ENCODE data around the gene REXO1. TPM values are rescaled to one million over a fixed set of nuclear protein-coding genes. Genes with fewer than 3 reads are reported as not detected.

Gene REXO1
- total RNA-seq, 2 donors from 2014 or later: 41.4 to 46.5 TPM

- Mint-ChIP-seq H3K4me1 (ENCODE audit: low read depth) (peaks cover 6% of the 10 kb centered on the region), H3K36me3 (ENCODE audit: insufficient read depth in 2 of 2) (no peaks in the 10 kb centered on the region), H3K4me3 (no peak overlapping the region), H3K9me3 (no peaks in the 10 kb centered on the region), H3K27ac (no peak overlapping the region), H3K27me3 (ENCODE audit: low read depth) (peaks cover 67% of the 10 kb centered on the region)
- DNase-seq (no peak), ATAC-seq (replicated peaks in 1 of 2) (no peak)
Observed at GRCh38 chr19:1779574-1779973, 68.7 kb downstream of the REXO1 start.

GRCh38 chr19:1777149-1777548 lies 71.1 kb downstream of the REXO1 start:
- ATAC-seq (replicated peaks in 1 of 2) (no peak), DNase-seq (no peak)
- H3K36me3 Mint-ChIP-seq (ENCODE audit: insufficient read depth in 2 of 2): peaks cover 4 to 6% of the 10 kb centered on the region in 2 donors
- peak overlapping the region; percentile 20 for H3K27ac Mint-ChIP-seq
- peaks cover 6% of the 10 kb centered on the region for H3K4me1 Mint-ChIP-seq (ENCODE audit: low read depth)
- H3K4me3 Mint-ChIP-seq: no peak overlapping the region
- H3K27me3 Mint-ChIP-seq (ENCODE audit: low read depth): peaks cover 75% of the 10 kb centered on the region
- no peaks in the 10 kb centered on the region for H3K9me3 Mint-ChIP-seq

- Mint-ChIP-seq H3K27me3 (ENCODE audit: low read depth) (peaks cover 75% of the 10 kb centered on the region), H3K27ac (no peak overlapping the region), H3K4me3 (no peak overlapping the region), H3K9me3 (no peaks in the 10 kb centered on the region), H3K4me1 (ENCODE audit: low read depth) (peaks cover 6% of the 10 kb centered on the region), H3K36me3 (ENCODE audit: insufficient read depth in 2 of 2) (peaks cover 4 to 6% of the 10 kb centered on the region in 2 donors)
- DNase-seq: no peak
- no peak for ATAC-seq (replicated peaks in 1 of 2)
Observed at GRCh38 chr19:1776606-1777147, 71.6 kb downstream of the REXO1 start.

- Mint-ChIP-seq H3K4me1 (ENCODE audit: low read depth) (peaks cover 6% of the 10 kb centered on the region), H3K27ac (no peak overlapping the region), H3K27me3 (ENCODE audit: low read depth) (peaks cover 76% of the 10 kb centered on the region), H3K9me3 (peaks cover 2 to 4% of the 10 kb centered on the region in 2 donors), H3K4me3 (no peak overlapping the region), H3K36me3 (ENCODE audit: insufficient read depth in 2 of 2) (peaks cover 7 to 9% of the 10 kb centered on the region in 2 donors)
- ATAC-seq (replicated peaks in 1 of 2) (no peak), DNase-seq (no peak)
Observed at GRCh38 chr19:1775951-1776605, 72.2 kb downstream of the REXO1 start.

GRCh38 chr19:1774989-1775772 lies 73.1 kb downstream of the REXO1 start:
- peaks cover 6% of the 10 kb centered on the region for H3K4me1 Mint-ChIP-seq (ENCODE audit: low read depth)
- no peak for ATAC-seq (replicated peaks in 1 of 2)
- H3K27me3 Mint-ChIP-seq (ENCODE audit: low read depth): peaks cover 76% of the 10 kb centered on the region
- H3K4me3 Mint-ChIP-seq: no peak overlapping the region
- H3K36me3 Mint-ChIP-seq (ENCODE audit: insufficient read depth in 2 of 2): peaks cover 10 to 14% of the 10 kb centered on the region in 2 donors
- peak in 1 of 2 donors; percentile 26 for DNase-seq
- H3K9me3 Mint-ChIP-seq: peaks cover 7 to 11% of the 10 kb centered on the region in 2 donors
- no peak overlapping the region for H3K27ac Mint-ChIP-seq

GRCh38 chr19:1773184-1773583 lies 75.1 kb downstream of the REXO1 start:
- Mint-ChIP-seq H3K9me3 (peaks cover 7 to 11% of the 10 kb centered on the region in 2 donors), H3K4me3 (no peak overlapping the region), H3K36me3 (ENCODE audit: insufficient read depth in 2 of 2) (peaks cover 10 to 14% of the 10 kb centered on the region in 2 donors), H3K27ac (no peak overlapping the region), H3K4me1 (ENCODE audit: low read depth) (no peaks in the 10 kb centered on the region), H3K27me3 (ENCODE audit: low read depth) (peaks cover 76% of the 10 kb centered on the region)
- DNase-seq: no peak
- no peak for ATAC-seq (replicated peaks in 1 of 2)

GRCh38 chr19:1770866-1771576 lies 77.3 kb downstream of the REXO1 start:
- H3K4me3 Mint-ChIP-seq: no peak overlapping the region
- H3K4me1 Mint-ChIP-seq (ENCODE audit: low read depth): no peaks in the 10 kb centered on the region
- no peak for ATAC-seq (replicated peaks in 1 of 2)
- peaks cover 10 to 14% of the 10 kb centered on the region in 2 donors for H3K36me3 Mint-ChIP-seq (ENCODE audit: insufficient read depth in 2 of 2)
- DNase-seq: no peak
- H3K9me3 Mint-ChIP-seq: peaks cover 7 to 11% of the 10 kb centered on the region in 2 donors
- peaks cover 66% of the 10 kb centered on the region for H3K27me3 Mint-ChIP-seq (ENCODE audit: low read depth)
- H3K27ac Mint-ChIP-seq: no peak overlapping the region

GRCh38 chr19:1769645-1769985 lies 78.7 kb downstream of the REXO1 start:
- peaks cover 10 to 14% of the 10 kb centered on the region in 2 donors for H3K36me3 Mint-ChIP-seq (ENCODE audit: insufficient read depth in 2 of 2)
- no peak for DNase-seq
- H3K27me3 Mint-ChIP-seq (ENCODE audit: low read depth): peaks cover 78% of the 10 kb centered on the region
- no peak overlapping the region for H3K27ac Mint-ChIP-seq
- H3K4me3 Mint-ChIP-seq: no peak overlapping the region
- H3K9me3 Mint-ChIP-seq: peaks cover 7 to 11% of the 10 kb centered on the region in 2 donors
- H3K4me1 Mint-ChIP-seq (ENCODE audit: low read depth): no peaks in the 10 kb centered on the region
- ATAC-seq (replicated peaks in 1 of 2): no peak

GRCh38 chr19:1768918-1769644 lies 79.2 kb downstream of the REXO1 start:
- no peak overlapping the region for H3K4me3 Mint-ChIP-seq
- no peak overlapping the region for H3K27ac Mint-ChIP-seq
- H3K36me3 Mint-ChIP-seq (ENCODE audit: insufficient read depth in 2 of 2): peaks cover 9 to 12% of the 10 kb centered on the region in 2 donors
- DNase-seq (no peak), ATAC-seq (replicated peaks in 1 of 2) (no peak)
- peaks cover 7 to 11% of the 10 kb centered on the region in 2 donors for H3K9me3 Mint-ChIP-seq
- H3K27me3 Mint-ChIP-seq (ENCODE audit: low read depth): peaks cover 78% of the 10 kb centered on the region
- no peaks in the 10 kb centered on the region for H3K4me1 Mint-ChIP-seq (ENCODE audit: low read depth)

GRCh38 chr19:1768248-1768647 lies 80.0 kb downstream of the REXO1 start:
- H3K9me3 Mint-ChIP-seq: peaks cover 7 to 11% of the 10 kb centered on the region in 2 donors
- no peak for DNase-seq
- no peak overlapping the region for H3K27ac Mint-ChIP-seq
- no peak for ATAC-seq (replicated peaks in 1 of 2)
- H3K4me3 Mint-ChIP-seq: no peak overlapping the region
- H3K27me3 Mint-ChIP-seq (ENCODE audit: low read depth): peaks cover 81% of the 10 kb centered on the region
- H3K36me3 Mint-ChIP-seq (ENCODE audit: insufficient read depth in 2 of 2): peaks cover 9 to 11% of the 10 kb centered on the region in 2 donors
- H3K4me1 Mint-ChIP-seq (ENCODE audit: low read depth): no peaks in the 10 kb centered on the region

- H3K27me3 Mint-ChIP-seq (ENCODE audit: low read depth): peaks cover 79% of the 10 kb centered on the region
- no peaks in the 10 kb centered on the region for H3K4me1 Mint-ChIP-seq (ENCODE audit: low read depth)
- peak; percentile 49 to 67 for ATAC-seq (replicated peaks in 1 of 2)
- no peak overlapping the region for H3K27ac Mint-ChIP-seq
- H3K36me3 Mint-ChIP-seq (ENCODE audit: insufficient read depth in 2 of 2): peaks cover 8 to 10% of the 10 kb centered on the region in 2 donors
- no peak overlapping the region for H3K4me3 Mint-ChIP-seq
- peak; percentile 56 to 70 for DNase-seq
- H3K9me3 Mint-ChIP-seq: peaks cover 7 to 11% of the 10 kb centered on the region in 2 donors
Observed at GRCh38 chr19:1767464-1767933, 80.8 kb downstream of the REXO1 start.

- peaks cover 6 to 8% of the 10 kb centered on the region in 2 donors for H3K36me3 Mint-ChIP-seq (ENCODE audit: insufficient read depth in 2 of 2)
- no peak overlapping the region for H3K27ac Mint-ChIP-seq
- H3K9me3 Mint-ChIP-seq: peaks cover 7 to 11% of the 10 kb centered on the region in 2 donors
- no peak overlapping the region for H3K4me3 Mint-ChIP-seq
- no peaks in the 10 kb centered on the region for H3K4me1 Mint-ChIP-seq (ENCODE audit: low read depth)
- no peak for DNase-seq
- H3K27me3 Mint-ChIP-seq (ENCODE audit: low read depth): peaks cover 76% of the 10 kb centered on the region
- peak in 1 of 2 donors; percentile 55 for ATAC-seq (replicated peaks in 1 of 2)
Observed at GRCh38 chr19:1766800-1767352, 81.4 kb downstream of the REXO1 start.
